ENCODE measurements around the gene ZSWIM1.

Gene ZSWIM1

DNA sequence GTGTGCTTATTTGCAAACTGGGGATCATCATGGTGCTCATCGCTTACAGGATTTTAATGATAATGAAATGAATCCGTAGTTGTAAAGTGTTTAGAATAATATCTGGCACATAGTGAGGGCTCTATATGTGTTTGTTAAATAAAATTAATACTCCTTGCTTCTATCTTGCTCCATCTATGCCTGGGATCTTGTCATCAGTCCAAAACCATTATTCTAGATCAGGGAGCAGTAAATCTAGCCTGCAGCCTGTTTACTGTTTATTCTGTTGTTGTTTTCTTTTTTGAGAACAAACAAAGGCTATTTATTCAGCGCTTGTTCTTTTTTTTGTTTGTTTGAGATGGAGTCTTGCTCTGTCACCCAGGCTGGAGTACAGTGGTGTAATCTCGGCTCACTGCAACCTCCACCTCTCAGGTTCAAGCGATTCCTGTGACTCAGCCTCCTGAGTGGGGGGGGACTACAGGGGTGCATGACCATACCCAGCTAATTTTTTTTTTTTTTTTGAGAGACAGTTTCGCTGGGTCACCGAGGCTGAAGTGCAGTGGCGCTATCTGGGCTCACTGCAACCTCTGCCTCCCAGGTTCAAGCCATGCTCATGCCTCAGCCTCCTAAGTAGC, 32.0 kb upstream of the ZSWIM1 start:
- Histone ChIP-seq H3K36me3 (peaks cover 31 to 82% (median 34%) of the 10 kb centered on the region in 3 donors), H3K4me1 (no peaks in the 10 kb centered on the region), H3K9me3 (no peaks in the 10 kb centered on the region), H3K4me3 (no peak overlapping the region), H3K27ac (no peak overlapping the region), H3K27me3 (no peaks in the 10 kb centered on the region)
- intact Hi-C loops (cut with DNase I; ENCODE audit: low total_unique reads): no loop called here
- TF ChIP-seq, protein P1, sequence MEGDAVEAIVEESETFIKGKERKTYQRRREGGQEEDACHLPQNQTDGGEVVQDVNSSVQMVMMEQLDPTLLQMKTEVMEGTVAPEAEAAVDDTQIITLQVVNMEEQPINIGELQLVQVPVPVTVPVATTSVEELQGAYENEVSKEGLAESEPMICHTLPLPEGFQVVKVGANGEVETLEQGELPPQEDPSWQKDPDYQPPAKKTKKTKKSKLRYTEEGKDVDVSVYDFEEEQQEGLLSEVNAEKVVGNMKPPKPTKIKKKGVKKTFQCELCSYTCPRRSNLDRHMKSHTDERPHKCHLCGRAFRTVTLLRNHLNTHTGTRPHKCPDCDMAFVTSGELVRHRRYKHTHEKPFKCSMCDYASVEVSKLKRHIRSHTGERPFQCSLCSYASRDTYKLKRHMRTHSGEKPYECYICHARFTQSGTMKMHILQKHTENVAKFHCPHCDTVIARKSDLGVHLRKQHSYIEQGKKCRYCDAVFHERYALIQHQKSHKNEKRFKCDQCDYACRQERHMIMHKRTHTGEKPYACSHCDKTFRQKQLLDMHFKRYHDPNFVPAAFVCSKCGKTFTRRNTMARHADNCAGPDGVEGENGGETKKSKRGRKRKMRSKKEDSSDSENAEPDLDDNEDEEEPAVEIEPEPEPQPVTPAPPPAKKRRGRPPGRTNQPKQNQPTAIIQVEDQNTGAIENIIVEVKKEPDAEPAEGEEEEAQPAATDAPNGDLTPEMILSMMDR (IDR thresholded peaks at IDR 0.05): no peak
- DNase-seq: no peak

DNA sequence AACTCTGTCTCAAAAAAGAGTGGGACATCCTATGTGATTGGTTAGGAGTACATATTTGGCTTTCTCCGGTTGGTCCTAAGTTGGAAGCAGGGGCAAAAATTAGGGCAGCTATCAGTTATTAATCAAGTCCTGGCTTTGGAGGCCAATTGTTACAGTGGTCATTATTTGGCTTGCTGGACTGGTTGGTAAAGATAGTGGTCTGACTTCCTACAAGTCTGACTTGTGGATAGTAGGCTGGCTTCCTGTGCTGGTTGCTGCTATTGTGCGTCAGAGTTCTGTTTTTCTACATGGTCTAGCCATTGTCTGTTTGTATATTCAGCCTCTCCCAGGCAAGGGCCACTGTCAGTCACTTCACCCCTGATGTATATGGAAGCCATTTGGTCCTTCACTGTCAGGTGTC, 30.8 kb upstream of the ZSWIM1 start:
- no peaks in the 10 kb centered on the region for H3K9me3 ChIP-seq
- intact Hi-C loops (cut with DNase I; ENCODE audit: low total_unique reads): no loop called here
- H3K4me3 ChIP-seq: no peak overlapping the region
- H3K36me3 ChIP-seq: peaks cover 21 to 76% (median 27%) of the 10 kb centered on the region in 3 donors
- H3K27ac ChIP-seq: no peak overlapping the region
- no peaks in the 10 kb centered on the region for H3K27me3 ChIP-seq
- TF ChIP-seq, protein P1 (IDR thresholded peaks at IDR 0.05): no peak
- no peak for DNase-seq
- peaks cover 0 to 11% (median 9%) of the 10 kb centered on the region in 4 donors for H3K4me1 ChIP-seq

- H3K27ac ChIP-seq: no peak overlapping the region
- DNase-seq: no peak
These were observed 30.1 kb upstream of the ZSWIM1 start for GRCh38 chr20:45850926-45851325.

DNA sequence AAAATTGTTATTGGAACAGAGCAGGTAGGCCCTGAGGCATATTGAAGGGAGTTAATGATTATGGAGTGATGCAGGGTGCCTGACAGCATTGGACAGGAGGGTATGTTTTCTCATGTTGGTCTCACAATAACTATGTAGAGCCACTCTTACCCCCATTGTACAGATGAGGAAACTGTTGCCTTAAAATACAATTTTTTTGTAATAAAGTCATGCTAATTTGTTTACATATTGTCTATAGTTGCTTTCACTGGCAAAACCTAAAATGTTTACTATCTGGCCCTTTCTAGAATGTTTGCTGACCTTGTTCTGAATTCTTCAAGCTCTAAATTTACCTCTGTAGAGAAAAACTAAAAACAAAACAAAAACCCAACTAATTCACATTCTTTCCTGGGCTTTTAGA, 29.5 kb upstream of the ZSWIM1 start:
- intact Hi-C loops (cut with DNase I; ENCODE audit: low total_unique reads): no loop called here
- Histone ChIP-seq H3K27ac (no peak overlapping the region), H3K36me3 (peaks cover 17 to 64% (median 17%) of the 10 kb centered on the region in 3 donors), H3K9me3 (no peaks in the 10 kb centered on the region), H3K4me1 (peaks cover 0 to 24% (median 20%) of the 10 kb centered on the region in 4 donors), H3K27me3 (no peaks in the 10 kb centered on the region), H3K4me3 (no peak overlapping the region)
- DNase-seq: no peak
- TF ChIP-seq, protein P1 (IDR thresholded peaks at IDR 0.05): no peak

More at GRCh38 chr20:45850926-45851325, 30.1 kb upstream of the ZSWIM1 start:
- TF ChIP-seq, protein P1 (IDR thresholded peaks at IDR 0.05): no peak
- Histone ChIP-seq H3K27me3 (no peaks in the 10 kb centered on the region), H3K36me3 (peaks cover 17 to 70% (median 23%) of the 10 kb centered on the region in 3 donors), H3K9me3 (no peaks in the 10 kb centered on the region), H3K4me1 (peaks cover 0 to 18% (median 16%) of the 10 kb centered on the region in 4 donors), H3K4me3 (no peak overlapping the region)
- intact Hi-C loops (cut with DNase I; ENCODE audit: low total_unique reads): no loop called here

GRCh38 chr20:45852326-45852725, 28.7 kb upstream of the ZSWIM1 start:
- TF ChIP-seq, protein P1 (IDR thresholded peaks at IDR 0.05): no peak
- H3K4me1 ChIP-seq: peaks cover 0 to 26% (median 21%) of the 10 kb centered on the region in 4 donors
- no peak for DNase-seq
- H3K27ac ChIP-seq: no peak overlapping the region
- no peak overlapping the region for H3K4me3 ChIP-seq
- intact Hi-C loops (cut with DNase I; ENCODE audit: low total_unique reads): no loop called here
- no peaks in the 10 kb centered on the region for H3K9me3 ChIP-seq
- peaks cover 11 to 56% (median 17%) of the 10 kb centered on the region in 3 donors for H3K36me3 ChIP-seq
- no peaks in the 10 kb centered on the region for H3K27me3 ChIP-seq
